Stimulated activated CD8-positive, alpha-beta memory T cell treated with anti-CD3 and anti-CD28 coated beads, Interleukin-12 subunit alpha, Interleukin-12 subunit beta, amount 100 ng/mL, for 24 hours (primary cell): ENCODE measurements around the gene UBTF.
A peak's percentile ranks its signal among the peaks of the same experiment; 100 is the strongest.

Experiments used
- DNase-seq: peaks from one replicate; pipeline ENCODE4 v3.0.0-alpha.2; 2020; ENCODE audit errors: extremely low read depth

Gene UBTF

GRCh38 chr17:44214896-44215295, 4.6 kb downstream of the UBTF start:
- DNase-seq: no peak

- no peak for DNase-seq
Observed at GRCh38 chr17:44214230-44214494, 5.3 kb downstream of the UBTF start.

GRCh38 chr17:44213403-44214229, 5.9 kb downstream of the UBTF start:
- no peak for DNase-seq

- no peak for DNase-seq
Observed at GRCh38 chr17:44212507-44213402, 6.7 kb downstream of the UBTF start.

- DNase-seq: no peak
Observed at GRCh38 chr17:44211281-44212265, 7.9 kb downstream of the UBTF start.

- peak; percentile 68 for DNase-seq
Observed at GRCh38 chr17:44210342-44211192, 8.9 kb downstream of the UBTF start.

- no peak for DNase-seq
Observed at GRCh38 chr17:44209786-44210341, 9.6 kb downstream of the UBTF start.

GRCh38 chr17:44207743-44208142, 11.7 kb downstream of the UBTF start:
- DNase-seq: no peak

GRCh38 chr17:44207319-44207718, 12.2 kb downstream of the UBTF start:
- no peak for DNase-seq

- no peak for DNase-seq
Observed at GRCh38 chr17:44206825-44207155, 12.7 kb downstream of the UBTF start.

- DNase-seq: no peak
Observed at GRCh38 chr17:44205962-44206824, 13.3 kb downstream of the UBTF start.

GRCh38 chr17:44204441-44204882, 15.0 kb downstream of the UBTF start:
- no peak for DNase-seq

- DNase-seq: no peak
Observed at GRCh38 chr17:44203731-44204440, 15.6 kb downstream of the UBTF start.

- no peak for DNase-seq
Observed at GRCh38 chr17:44202756-44203155, 16.7 kb downstream of the UBTF start.

GRCh38 chr17:44200478-44201155, 18.9 kb downstream of the UBTF start:
- DNase-seq: no peak

- DNase-seq: peak; percentile 100
Observed at GRCh38 chr17:44199553-44200477, 19.7 kb downstream of the UBTF start, which contains the start of gene ATXN7L3. Gene ATXN7L3 (minus strand): TSS chr17:44199884. CDS start chr17:44198070, 1,814 bp downstream.
